Nephron (organoid): ENCODE data around the gene GVQW3.

Experiments used
- H3K27ac Mint-ChIP-seq, 3 experiments: 2 replicates each; pipeline ENCODE4 v1.8.0; 2020; ENCODE audit warnings: mixed read lengths in 3 of 3, mild to moderate bottlenecking in 2 of 3, moderate library complexity in 1 of 3
- H3K27me3 Mint-ChIP-seq: 2 replicates; pipeline ENCODE4 v1.8.0; 2021; ENCODE audit warnings: low read depth, mild to moderate bottlenecking, moderate library complexity, mixed read lengths
- H3K36me3 Mint-ChIP-seq: 2 replicates; pipeline ENCODE4 v1.8.0; 2020; ENCODE audit warnings: low read depth, mixed read lengths
- H3K4me1 Mint-ChIP-seq: 2 replicates; pipeline ENCODE4 v1.8.0; 2020; ENCODE audit warnings: mixed read lengths
- H3K4me3 Mint-ChIP-seq, 3 experiments: 2 replicates each; pipeline ENCODE4 v1.8.0; 2020; ENCODE audit warnings: mild to moderate bottlenecking in 3 of 3, mixed read lengths in 3 of 3, moderate library complexity in 2 of 3
- H3K9me3 Mint-ChIP-seq: 2 replicates; pipeline ENCODE4 v1.8.0; 2020; ENCODE audit warnings: mixed read lengths
- TF ChIP-seq, protein P1 (sequence below), 3 experiments: fragments of 200-600 bp; sonication (generic); IDR thresholded peaks; one replicate each; pipeline ENCODE4 v1.5.0; 2021; ENCODE audit warnings: antibody characterized with exemption in 3 of 3; ENCODE audit not compliant: unreplicated experiment in 3 of 3

Gene GVQW3

DNA sequence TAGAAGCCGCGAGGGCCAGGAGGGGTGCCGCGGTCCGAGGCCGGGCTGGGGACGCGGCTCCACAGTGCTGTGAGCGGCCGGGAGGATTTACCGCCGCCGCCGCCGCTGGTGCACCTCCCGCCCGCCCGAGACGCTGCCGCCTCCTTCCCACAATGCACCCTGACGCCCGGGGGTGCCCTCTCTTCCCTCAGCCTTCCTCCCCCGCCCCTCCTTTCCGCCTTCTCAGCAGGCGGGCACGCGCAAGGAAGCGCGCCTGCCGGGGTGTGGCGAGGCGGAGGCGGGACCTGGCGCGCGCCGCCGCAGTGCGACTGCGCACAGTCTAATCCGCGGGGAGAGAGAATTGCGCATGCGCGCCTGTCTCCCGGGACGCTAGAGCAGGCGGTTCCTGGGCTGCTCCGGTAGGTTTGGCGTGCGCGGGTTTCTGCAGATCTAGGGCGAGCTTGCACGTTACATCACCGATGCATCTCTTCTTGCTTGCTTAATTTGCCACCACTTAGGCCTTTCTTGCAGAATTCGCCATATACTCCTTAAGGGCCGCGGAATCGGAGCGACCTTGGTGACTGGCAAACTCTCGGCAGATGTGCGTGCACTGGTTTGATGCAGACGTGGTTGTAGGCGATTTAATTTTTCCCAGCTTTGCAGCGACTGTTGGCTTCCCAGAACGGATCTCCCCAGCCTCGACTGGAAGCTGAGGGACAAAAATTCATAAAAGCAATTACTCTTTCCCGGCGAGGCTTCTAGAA is at the start of gene GVQW3, which contains the start of gene THAP12:
TSS of gene GVQW3 (plus strand) at position 347 of the 743 bp plus-strand sequence. CDS start 506 bp downstream, outside the sequence.
TSS of gene THAP12 (minus strand) at position 156 of the 743 bp plus-strand sequence. CDS start 296 bp downstream, outside the sequence.
- TF ChIP-seq, protein P1, sequence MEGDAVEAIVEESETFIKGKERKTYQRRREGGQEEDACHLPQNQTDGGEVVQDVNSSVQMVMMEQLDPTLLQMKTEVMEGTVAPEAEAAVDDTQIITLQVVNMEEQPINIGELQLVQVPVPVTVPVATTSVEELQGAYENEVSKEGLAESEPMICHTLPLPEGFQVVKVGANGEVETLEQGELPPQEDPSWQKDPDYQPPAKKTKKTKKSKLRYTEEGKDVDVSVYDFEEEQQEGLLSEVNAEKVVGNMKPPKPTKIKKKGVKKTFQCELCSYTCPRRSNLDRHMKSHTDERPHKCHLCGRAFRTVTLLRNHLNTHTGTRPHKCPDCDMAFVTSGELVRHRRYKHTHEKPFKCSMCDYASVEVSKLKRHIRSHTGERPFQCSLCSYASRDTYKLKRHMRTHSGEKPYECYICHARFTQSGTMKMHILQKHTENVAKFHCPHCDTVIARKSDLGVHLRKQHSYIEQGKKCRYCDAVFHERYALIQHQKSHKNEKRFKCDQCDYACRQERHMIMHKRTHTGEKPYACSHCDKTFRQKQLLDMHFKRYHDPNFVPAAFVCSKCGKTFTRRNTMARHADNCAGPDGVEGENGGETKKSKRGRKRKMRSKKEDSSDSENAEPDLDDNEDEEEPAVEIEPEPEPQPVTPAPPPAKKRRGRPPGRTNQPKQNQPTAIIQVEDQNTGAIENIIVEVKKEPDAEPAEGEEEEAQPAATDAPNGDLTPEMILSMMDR (IDR thresholded peaks at IDR 0.05; ENCODE audit: unreplicated experiment in 3 of 3), result no peak
- H3K27ac Mint-ChIP-seq, result peak within 1 kb of the TSS; percentile 81 to 95 (median 94)
- peak within 1 kb of the TSS; percentile 94 to 98 (median 94) for H3K4me3 Mint-ChIP-seq
- peaks cover 40% of the 10 kb centered on the region for H3K4me1 Mint-ChIP-seq
- H3K36me3 Mint-ChIP-seq, result peaks cover 24% of the 10 kb centered on the region
- H3K27me3 Mint-ChIP-seq, result no peaks in the 10 kb centered on the region
- no peaks in the 10 kb centered on the region for H3K9me3 Mint-ChIP-seq

DNA sequence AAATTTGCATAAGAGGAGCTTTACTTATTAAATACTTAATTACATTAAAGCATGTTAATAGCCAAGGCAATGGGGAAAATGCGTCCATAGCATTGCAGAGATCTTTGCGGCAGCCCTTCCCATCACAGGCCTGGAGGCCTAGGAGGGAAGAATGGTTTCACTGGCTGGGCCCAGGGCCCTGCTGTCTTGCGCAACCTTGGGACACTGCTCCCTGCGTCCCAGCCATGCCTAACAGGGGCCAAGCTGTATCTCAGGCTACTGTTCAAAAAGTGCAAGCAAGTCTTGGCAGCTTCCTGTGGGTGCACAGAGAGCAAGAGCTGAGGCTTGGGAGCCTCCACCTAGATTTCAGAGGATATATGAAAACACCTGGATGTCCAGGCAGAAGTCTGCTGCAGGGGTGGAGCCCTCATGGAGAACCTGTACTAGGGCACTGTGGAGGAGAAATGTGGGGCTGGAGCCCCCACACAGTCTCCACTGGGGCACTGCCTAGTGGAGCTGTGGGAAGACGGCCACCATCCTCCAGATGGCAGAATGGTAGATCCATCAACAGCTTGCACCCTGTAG is 46.2 kb upstream of the GVQW3 start:
- Mint-ChIP-seq H3K4me3 (no peak overlapping the region), H3K9me3 (peaks cover 28% of the 10 kb centered on the region), H3K36me3 (peaks cover 12% of the 10 kb centered on the region), H3K27me3 (no peaks in the 10 kb centered on the region), H3K4me1 (peaks cover 7% of the 10 kb centered on the region), H3K27ac (no peak overlapping the region)
- TF ChIP-seq, protein P1 (IDR thresholded peaks at IDR 0.05; ENCODE audit: unreplicated experiment in 3 of 3), result no peak

DNA sequence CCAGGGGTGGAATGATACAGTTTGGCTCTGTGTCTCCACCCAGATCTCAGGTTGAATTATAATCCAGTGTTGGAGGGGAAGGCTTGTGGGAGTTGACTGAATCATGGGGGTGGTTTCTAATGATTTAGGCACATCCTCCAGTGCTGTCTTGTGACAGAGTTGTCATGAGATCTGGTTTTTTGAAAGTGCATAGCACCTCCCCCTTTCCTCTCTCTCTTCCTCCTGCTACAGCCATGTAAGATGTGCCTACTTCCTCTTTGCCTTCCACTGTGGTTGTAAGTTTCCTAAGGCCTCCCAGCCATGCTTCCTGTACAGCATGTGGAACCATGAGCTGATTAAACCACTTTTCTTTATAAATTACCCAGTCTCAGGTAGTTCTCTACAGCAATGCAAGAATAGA is 45.3 kb upstream of the GVQW3 start:
- Mint-ChIP-seq H3K27me3 (no peaks in the 10 kb centered on the region), H3K36me3 (peaks cover 12% of the 10 kb centered on the region), H3K9me3 (peaks cover 28% of the 10 kb centered on the region), H3K4me3 (no peak overlapping the region), H3K27ac (no peak overlapping the region), H3K4me1 (peaks cover 7% of the 10 kb centered on the region)
- TF ChIP-seq, protein P1 (IDR thresholded peaks at IDR 0.05; ENCODE audit: unreplicated experiment in 3 of 3), result no peak

DNA sequence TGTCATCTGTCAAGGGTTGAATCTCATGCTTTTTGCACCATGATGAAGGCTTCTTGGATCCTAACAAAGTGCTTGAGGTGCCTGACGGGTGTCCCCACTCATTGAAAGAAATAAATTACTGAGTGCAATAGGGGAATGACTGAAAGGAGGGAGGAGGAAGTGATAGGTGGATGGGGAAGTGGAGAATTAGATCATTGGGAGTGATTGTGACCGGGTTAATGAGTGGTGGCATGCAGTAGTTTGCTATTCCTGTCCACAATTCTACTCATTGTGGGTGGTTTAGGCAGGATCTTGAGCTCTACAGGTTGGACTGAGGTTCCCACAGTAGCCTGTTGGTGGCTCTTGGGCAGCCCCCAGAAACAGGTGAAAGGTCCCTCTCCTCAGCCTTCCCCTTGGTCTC is 44.5 kb upstream of the GVQW3 start:
- Mint-ChIP-seq H3K27me3 (no peaks in the 10 kb centered on the region), H3K4me1 (peaks cover 7% of the 10 kb centered on the region), H3K36me3 (peaks cover 12% of the 10 kb centered on the region), H3K27ac (no peak overlapping the region), H3K4me3 (no peak overlapping the region), H3K9me3 (peaks cover 28% of the 10 kb centered on the region)
- TF ChIP-seq, protein P1 (IDR thresholded peaks at IDR 0.05; ENCODE audit: unreplicated experiment in 3 of 3), result no peak

DNA sequence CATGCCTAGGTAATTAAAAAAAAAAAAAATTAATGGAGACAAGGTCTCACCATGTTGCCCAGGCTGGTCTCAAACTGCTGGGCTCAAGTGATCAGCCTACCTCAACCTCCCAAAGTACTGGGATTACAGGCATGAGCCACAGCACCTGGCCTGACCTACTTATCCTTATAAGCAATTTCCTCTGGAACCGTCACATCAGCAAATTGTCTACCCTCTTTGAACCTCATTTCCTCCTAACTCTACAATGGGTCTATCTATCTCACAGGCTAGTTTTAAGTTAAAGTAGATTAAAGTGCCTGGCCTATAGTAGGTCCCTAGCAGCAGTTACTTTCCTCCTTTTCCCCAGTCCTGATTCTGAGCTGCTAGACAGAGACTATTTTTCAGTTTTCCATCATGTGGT is 43.7 kb upstream of the GVQW3 start:
- Mint-ChIP-seq H3K9me3 (peaks cover 28% of the 10 kb centered on the region), H3K27ac (no peak overlapping the region), H3K4me1 (peaks cover 7% of the 10 kb centered on the region), H3K4me3 (no peak overlapping the region), H3K36me3 (peaks cover 12% of the 10 kb centered on the region), H3K27me3 (no peaks in the 10 kb centered on the region)
- TF ChIP-seq, protein P1 (IDR thresholded peaks at IDR 0.05; ENCODE audit: unreplicated experiment in 3 of 3), result no peak
